GM21576 (cell line): ENCODE data around the gene THAP6.
"Not testable (repeated sequence)": the region's sequence is repeated elsewhere in the genome, so short reads cannot be mapped to it uniquely, and the experiment has no call there.

Experiments used
- ATAC-seq: cut with Tn5 transposase; IDR thresholded peaks from one replicate; pipeline ENCODE4 v1.9.1; 2021; ENCODE audit warnings: mild to moderate bottlenecking, moderate library complexity; ENCODE audit not compliant: unreplicated experiment

THAP6 gene

GRCh38 chr4:75525086-75525485 is 10.8 kb downstream of the THAP6 start:
- ATAC-seq, result no peak

GRCh38 chr4:75525910-75526309 is 11.6 kb downstream of the THAP6 start:
- no peak for ATAC-seq

GRCh38 chr4:75527482-75527881 is 13.2 kb downstream of the THAP6 start:
- ATAC-seq, result no peak

- ATAC-seq, result no peak
These were observed 16.5 kb downstream of the THAP6 start for GRCh38 chr4:75530556-75531322.

- not testable (repeated sequence) for ATAC-seq
These were observed 17.4 kb downstream of the THAP6 start for GRCh38 chr4:75531536-75532143.

DNA sequence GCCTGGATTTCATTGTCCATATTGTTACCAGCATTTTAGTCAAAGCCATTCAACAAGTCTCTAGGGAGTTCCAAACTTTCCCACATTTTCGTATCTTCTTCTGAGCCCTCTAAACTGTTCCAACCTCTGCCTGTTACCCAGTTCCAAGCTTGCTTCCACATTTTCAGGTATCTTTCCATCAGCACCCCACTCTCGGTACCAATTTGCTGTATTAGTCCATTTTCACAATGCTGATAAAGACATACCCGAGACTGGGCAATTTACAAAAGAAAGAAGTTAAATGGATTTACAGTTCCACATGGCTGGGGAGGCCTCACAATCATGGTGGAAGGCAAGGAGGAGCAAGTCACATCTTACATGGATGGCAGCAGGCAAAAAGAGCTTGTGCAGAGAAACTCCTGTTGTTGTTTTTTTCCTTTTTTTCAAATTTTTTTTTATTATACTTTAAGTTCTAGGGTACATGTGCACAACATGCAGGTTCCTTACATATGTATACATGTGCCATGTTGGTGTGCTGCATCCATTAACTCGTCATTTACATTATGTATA is 19.1 kb downstream of the THAP6 start:
- ATAC-seq, result not testable (repeated sequence)

DNA sequence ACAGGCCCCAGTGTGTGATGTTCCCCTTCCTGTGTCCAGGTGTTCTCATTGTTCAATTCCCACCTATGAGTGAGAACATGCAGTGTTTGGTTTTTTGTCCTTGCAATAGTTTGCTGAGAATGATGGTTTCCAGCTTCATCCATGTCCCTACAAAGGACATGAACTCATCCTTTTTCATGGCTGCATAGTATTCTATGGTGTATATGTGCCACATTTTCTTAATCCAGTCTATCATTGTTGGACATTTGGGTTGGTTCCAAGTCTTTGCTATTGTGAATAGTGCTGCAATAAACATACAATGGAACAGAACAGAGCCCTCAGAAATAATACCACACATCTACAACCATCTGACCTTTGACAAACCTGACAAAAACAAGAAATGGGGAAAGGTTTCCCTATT is 19.7 kb downstream of the THAP6 start:
- not testable (repeated sequence) for ATAC-seq

- ATAC-seq, result not testable (repeated sequence)
These were observed 23.0 kb downstream of the THAP6 start for GRCh38 chr4:75537308-75537707.

DNA sequence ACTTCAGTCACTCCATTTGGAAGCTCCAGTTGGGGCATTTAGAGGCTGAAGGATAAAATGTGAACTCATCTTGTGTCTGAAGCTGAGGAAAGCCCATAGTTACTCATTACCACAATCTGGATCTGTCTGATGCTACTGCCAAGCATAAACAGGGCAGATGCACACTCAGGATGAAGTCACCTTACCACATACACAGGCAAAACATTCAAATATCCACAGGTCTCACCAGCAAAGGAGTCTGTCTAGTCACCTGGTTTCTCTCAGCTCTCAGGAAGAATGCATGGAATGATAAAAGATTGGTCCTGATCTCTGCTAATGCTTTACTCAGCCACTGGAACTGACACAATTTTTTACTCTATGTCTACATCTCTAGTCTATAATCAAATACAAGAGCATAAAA is 28.6 kb downstream of the THAP6 start:
- no peak for ATAC-seq

- not testable (repeated sequence) for ATAC-seq
These were observed 29.9 kb downstream of the THAP6 start for GRCh38 chr4:75544220-75544619.

DNA sequence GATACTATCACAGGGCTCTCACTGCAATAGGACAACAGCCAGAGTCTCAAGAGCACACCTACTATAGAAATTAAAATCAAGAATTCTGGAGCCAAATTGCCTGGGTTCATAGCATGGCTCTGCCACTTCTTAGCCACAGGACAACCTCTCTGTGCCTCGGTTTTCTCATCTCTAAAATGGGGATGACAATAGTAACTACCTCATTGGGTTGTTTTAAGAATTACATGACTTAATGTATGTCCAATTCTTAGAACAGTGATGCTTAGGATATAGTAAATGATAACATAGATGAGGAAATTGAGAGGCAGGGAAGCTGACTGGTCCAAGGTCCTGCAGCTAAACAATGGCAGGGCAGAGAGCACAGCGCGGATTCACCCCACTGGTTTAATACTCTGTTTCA is 30.6 kb downstream of the THAP6 start:
- no peak for ATAC-seq

GRCh38 chr4:75545526-75545925 is 31.3 kb downstream of the THAP6 start:
- ATAC-seq, result no peak

GRCh38 chr4:75547647-75548387 is 33.5 kb downstream of the THAP6 start:
- no peak for ATAC-seq

GRCh38 chr4:75549019-75549418 is 34.7 kb downstream of the THAP6 start:
- no peak for ATAC-seq

GRCh38 chr4:75552452-75552851 is 38.2 kb downstream of the THAP6 start:
- ATAC-seq, result no peak

GRCh38 chr4:75555294-75556164 is 41.3 kb downstream of the THAP6 start, which contains the start of gene ODAPH:
ODAPH (plus strand) TSS chr4:75556066; CDS start chr4:75556083, 17 bp downstream.
- ATAC-seq, result peak; percentile 95

GRCh38 chr4:75557696-75558095 is 43.4 kb downstream of the THAP6 start:
- no peak for ATAC-seq

DNA sequence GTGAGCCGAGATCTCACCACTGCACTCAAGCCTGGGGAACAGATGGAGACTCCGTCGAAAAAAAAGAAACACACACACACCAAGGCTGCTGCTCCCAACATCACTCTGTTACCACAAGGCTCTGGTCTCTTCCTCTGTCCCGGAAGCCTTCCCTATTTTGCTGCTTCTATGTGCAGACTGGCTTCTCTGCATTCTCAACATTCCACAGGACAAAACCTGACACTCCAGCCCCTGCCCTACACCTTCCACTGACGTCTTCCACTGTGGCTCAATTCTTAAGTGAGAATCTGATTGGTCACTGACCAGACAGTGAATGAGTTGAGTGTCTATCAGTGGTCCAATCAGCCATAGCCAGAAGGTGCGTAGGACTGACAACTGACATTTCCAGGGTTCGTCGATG is 47.5 kb downstream of the THAP6 start:
- ATAC-seq, result no peak

DNA sequence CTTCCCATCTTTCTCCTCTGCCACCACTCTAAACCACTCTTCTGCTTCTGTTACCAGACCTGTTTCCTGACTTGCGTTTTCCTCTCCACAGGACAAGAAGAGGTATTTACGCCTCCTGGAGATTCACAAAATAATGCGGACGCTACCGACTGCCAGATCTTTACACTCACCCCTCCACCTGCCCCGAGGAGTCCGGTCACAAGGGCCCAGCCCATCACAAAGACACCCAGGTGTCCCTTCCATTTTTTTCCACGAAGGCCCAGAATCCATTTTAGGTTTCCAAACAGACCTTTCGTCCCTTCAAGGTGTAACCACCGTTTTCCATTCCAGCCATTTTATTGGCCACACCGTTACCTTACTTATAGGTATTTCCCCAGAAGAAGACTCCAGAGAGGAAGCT is 49.8 kb downstream of the THAP6 start:
- no peak for ATAC-seq

- ATAC-seq, result no peak
These were observed 51.2 kb downstream of the THAP6 start for GRCh38 chr4:75565481-75565880.
